Activated T-cell treated with anti-CD3 and anti-CD28 coated beads for 4 hours (primary cell): ENCODE results near the gene LEFTY1.
A peak's percentile ranks its signal among the peaks of the same experiment; 100 is the strongest.
"Not testable (repeated sequence)": the region's sequence is repeated elsewhere in the genome, so short reads cannot be mapped to it uniquely, and the experiment has no call there.

Experiments
- DNase-seq: peaks from one replicate; pipeline ENCODE4 v3.0.0-alpha.2; 2020

Gene LEFTY1

GRCh38 chr1:225887554-225888288 lies 1.2 kb downstream of the LEFTY1 start:
- not testable (repeated sequence) for DNase-seq

- DNase-seq, result no peak
Observed at GRCh38 chr1:225887030-225887314, 2.0 kb downstream of the LEFTY1 start.

GRCh38 chr1:225886159-225887029 lies 2.6 kb downstream of the LEFTY1 start:
- no peak for DNase-seq

- DNase-seq, result no peak
Observed at GRCh38 chr1:225885336-225885735, 3.6 kb downstream of the LEFTY1 start.

GRCh38 chr1:225883616-225884265 lies 5.2 kb downstream of the LEFTY1 start:
- DNase-seq, result no peak

- DNase-seq, result no peak
Observed at GRCh38 chr1:225882694-225883615, 6.0 kb downstream of the LEFTY1 start.

GRCh38 chr1:225881959-225882693 lies 6.8 kb downstream of the LEFTY1 start, which contains the start of gene TMEM63A:
Gene TMEM63A (minus strand): TSS chr1:225882380. CDS start chr1:225877580, 4,800 bp downstream.
- peak; percentile 73 for DNase-seq

GRCh38 chr1:225881081-225881958 lies 7.6 kb downstream of the LEFTY1 start:
- peak; percentile 28 for DNase-seq

GRCh38 chr1:225880636-225881035 lies 8.3 kb downstream of the LEFTY1 start:
- DNase-seq, result no peak

GRCh38 chr1:225880222-225880588 lies 8.7 kb downstream of the LEFTY1 start:
- no peak for DNase-seq

GRCh38 chr1:225879521-225880221 lies 9.3 kb downstream of the LEFTY1 start:
- DNase-seq, result no peak

GRCh38 chr1:225878282-225878681 lies 10.7 kb downstream of the LEFTY1 start:
- DNase-seq, result no peak

GRCh38 chr1:225877580-225877979 lies 11.4 kb downstream of the LEFTY1 start:
- DNase-seq, result no peak

GRCh38 chr1:225876900-225877510 lies 11.9 kb downstream of the LEFTY1 start:
- DNase-seq, result no peak

- no peak for DNase-seq
Observed at GRCh38 chr1:225875044-225875815, 13.7 kb downstream of the LEFTY1 start.

GRCh38 chr1:225874431-225874830 lies 14.5 kb downstream of the LEFTY1 start:
- DNase-seq, result no peak

- no peak for DNase-seq
Observed at GRCh38 chr1:225873281-225873850, 15.6 kb downstream of the LEFTY1 start.

GRCh38 chr1:225872075-225872430 lies 16.9 kb downstream of the LEFTY1 start:
- no peak for DNase-seq
